Muscle of arm (tissue), 12 donors: ENCODE data around the gene PATJ. TPM values are rescaled to one million over a fixed set of nuclear protein-coding genes. Genes with fewer than 3 reads are reported as not detected.
A peak's percentile ranks its signal among the peaks of the same experiment; 100 is the strongest.
"Not testable (repeated sequence)": the region's sequence is repeated elsewhere in the genome, so short reads cannot be mapped to it uniquely, and the experiment has no call there.

Source experiments
- DNase-seq: peaks from one replicate; pipeline ENCODE4 v3.0.0-alpha.2; 2013
- polyA plus RNA-seq, 12 donors: library from polyadenylated mRNA; unstranded; fragments of 120-200 nt; gene quantifications; one replicate each; pipeline ENCODE4 v1.2.1, GENCODE V29; 2013; ENCODE audit not compliant: insufficient read length in 12 of 12

The PATJ gene
- polyA plus RNA-seq, 12 donors = 2.3 to 17.1 (median 4.1) TPM; not detected in 1

DNA sequence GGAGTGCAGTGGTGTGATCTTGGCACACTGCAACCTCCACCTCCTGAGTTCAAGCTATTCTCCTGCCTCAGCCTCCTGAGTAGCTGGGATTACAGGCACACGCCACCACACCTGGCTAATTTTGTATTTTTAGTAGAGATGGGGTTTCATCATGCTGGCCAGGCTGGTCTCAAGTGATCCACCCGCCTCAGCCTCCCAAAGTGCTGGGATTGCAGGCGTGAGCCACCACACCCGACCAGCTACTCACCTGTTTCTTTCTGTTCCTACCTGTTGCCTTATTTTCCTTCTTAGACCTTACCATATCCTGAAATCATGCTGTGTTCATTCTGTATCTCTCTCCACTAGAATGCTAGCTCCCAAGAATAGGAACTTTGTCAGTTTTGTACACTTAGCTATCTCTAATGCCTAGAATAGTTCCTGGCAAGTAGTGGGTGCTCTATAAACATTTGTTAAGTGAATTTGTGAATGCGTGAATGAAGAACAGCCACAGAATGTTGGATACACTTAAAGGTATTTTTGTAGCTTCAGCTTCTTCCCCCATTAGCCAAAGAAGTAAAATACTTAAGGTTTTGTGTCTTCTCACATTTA lies 137.7 kb downstream of the PATJ start:
- not testable (repeated sequence) for DNase-seq

DNA sequence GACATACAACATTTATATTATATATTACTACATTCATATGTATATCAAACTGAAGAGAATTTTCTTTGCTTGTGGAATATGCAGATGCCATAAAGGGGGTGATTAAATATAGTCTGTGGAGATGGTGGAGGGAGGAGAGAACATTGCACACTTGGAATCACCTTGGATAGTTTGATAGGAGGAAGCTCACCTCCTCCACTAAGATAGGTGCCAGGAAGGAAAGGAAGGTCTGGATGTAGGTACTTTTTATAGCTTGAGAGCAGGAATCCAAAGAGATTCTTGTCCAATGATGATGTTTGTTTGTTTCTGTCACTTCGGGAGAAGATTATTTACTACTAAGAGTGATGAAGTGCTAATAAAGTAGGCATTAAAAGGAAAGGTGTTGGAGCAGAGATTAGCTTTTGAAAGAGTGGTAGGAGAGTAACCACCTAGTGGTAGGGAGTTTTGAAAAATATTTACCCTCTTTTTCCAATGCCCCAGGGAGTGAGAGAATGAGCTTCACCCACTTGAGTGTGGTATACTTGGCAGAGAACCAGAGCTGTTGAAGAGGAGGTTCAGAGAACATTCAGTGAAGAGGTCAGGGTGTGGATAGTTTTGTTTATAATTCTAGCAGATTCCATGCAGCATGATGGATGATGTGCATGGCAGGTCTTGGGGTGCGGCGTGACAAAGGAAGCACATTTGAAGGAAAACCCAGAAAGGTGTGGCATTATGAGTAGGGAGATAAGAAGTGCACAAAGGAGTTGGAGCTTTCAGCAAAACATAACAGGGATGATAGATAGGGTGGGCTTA lies 145.0 kb downstream of the PATJ start:
- DNase-seq = no peak

DNA sequence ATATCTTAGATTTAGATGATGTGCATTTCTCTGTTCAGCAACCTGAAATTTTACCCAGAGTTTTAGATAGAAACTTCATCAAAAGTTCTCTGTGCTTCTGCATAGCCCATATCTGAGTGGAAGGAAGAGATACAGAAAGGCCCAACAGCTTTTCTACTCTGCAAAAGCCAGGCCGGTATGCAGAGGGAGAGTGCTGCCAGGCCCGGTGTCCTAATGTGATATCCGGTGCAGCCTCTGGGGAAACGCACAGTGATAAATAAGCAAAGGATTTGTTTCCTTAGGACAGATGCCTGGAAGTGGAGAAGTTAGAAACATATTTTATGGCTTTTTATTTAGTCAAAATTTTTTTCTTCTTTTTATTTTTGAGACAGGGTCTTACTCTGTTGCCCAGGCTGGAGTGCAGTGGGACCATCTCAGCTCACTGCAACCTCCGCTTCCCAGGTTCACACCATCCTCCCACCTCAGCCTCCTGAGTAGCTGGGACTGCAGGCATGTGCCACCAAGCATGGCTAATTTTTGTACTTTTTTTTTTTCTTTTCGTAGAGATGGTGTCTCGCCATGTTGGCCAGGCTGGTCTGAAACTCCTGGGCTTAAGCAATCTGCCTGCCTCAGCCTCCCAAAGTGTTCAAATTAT lies 145.8 kb downstream of the PATJ start:
- DNase-seq = no peak

DNA sequence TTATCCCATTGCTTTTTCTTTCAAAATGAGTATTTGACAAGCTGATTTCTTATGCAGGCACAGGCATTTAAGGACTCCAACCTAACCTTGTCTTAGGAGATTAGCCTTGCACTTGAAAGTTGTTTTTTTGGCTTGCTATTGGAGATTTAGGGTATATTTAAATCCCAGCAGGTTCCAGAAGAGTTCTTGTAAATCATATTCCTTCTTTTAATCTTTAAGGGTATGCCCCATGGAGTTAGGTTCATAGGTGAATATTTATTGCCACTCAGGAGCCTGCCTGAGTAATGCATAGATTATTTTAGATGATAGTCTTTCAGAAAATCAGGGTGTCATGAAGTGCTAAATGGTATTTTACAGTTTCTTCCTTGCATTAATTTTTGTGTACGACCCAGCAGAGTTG lies 146.5 kb downstream of the PATJ start:
- DNase-seq = no peak

DNA sequence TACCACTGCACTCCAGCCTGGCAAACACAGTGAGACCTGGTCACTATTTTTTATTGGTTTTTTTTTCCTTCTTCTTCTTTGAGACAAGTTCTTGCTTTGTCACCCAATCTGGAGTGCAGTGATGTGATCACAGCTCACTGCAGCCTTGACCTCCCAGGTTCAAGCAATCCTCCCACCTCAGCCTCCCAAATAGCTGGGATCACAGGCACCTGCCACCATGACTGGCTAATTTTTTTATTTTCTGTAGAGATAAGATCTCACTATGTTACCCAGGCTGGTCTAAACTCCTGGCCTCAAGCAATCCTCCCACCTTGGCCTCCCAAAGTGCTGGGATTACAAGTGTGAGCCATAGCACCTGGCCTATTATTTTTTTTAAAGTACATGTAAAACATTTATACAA lies 148.2 kb downstream of the PATJ start:
- not testable (repeated sequence) for DNase-seq

DNA sequence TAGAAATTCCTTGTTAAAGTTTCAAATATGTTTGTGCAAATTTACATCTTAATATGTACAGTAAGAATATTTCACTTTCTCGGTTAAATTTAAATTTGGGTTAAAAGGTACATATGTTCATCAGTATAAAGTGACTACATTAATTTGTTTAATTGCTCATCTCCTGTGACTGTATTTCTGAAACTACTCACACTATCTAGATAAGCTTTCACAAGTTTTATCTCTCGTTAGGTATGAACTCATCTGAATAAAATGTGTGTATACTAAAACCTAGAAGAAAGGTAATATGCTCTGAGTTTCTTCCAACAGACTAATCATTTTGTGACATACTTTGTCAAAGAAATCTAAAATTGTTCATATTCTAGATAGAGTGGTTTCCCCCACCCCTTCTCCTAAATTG lies 150.7 kb downstream of the PATJ start:
- DNase-seq = no peak

DNA sequence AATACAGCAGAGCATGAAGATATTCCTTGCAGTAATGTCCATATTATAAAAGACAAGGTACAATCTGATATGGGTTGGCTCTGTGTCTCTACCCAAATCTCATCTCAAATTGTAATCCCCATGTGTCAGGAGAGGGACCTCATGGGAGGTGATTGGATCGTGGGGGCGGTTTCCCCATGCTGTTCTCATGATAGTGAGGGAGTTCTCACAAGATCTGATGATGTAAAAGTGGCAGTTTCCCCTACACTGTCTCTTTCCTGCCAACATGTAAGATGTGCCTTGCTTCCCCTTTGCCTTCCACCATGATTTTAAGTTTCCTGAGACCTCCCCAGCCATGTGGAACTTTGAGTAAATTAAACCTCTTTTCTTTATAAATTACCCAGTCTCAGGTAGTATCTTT lies 152.0 kb downstream of the PATJ start:
- not testable (repeated sequence) for DNase-seq

DNA sequence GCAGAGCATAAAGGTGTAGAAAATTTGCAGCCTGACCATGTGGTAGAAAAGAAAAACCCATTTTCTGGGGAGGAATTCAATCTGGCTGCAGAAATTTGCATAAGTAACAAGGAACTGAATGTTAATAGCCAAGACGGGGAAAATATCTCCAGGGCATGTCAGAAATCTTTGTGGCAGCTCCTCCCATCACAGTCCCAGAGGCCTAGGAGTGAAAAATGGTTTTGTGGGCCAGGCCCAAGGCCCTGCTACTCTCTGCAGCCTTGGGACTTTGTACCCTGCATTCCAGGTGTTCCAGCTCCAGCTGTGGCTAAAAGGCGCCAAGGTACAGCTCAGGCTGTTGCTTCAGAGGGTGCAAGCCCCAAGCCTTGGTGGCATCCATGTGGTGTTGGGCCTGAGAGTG lies 152.9 kb downstream of the PATJ start:
- no peak for DNase-seq

DNA sequence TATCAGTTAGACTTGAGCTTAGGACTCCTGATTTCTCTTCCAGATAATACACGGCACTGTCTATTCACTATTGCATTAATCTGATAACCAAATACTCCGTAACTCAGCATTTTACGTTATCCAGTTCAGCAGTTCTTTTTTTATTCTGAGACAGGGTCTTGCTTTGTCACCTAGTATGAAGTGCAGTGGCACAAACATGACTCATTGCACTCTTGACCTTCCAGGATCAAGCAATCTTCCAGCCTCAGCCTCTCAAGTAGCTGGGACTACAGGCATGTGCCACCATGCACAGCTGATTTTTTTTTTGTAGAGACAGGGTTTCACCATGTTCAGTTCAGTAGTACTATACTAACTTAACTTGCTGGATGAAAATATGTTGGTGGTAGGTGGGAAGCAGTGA lies 156.4 kb downstream of the PATJ start:
- no peak for DNase-seq

DNA sequence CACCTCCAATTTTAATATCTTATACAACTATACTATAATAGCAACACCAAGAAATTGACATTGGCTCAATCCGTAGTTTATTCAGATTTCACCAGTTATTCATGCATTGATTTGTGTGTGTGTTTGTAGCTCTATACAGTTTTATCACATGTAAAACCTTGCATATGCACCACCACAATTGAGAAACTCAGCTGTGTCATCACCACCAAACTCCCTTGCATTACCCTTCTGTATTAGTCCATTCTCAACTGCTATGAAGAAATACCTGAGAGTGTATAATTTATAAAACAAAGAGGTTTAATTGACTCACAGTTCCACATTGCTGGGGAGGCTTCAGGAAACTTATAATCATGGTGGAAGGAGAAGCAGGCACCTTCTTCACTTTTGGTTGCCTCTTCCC lies 162.1 kb downstream of the PATJ start:
- no peak for DNase-seq

DNA sequence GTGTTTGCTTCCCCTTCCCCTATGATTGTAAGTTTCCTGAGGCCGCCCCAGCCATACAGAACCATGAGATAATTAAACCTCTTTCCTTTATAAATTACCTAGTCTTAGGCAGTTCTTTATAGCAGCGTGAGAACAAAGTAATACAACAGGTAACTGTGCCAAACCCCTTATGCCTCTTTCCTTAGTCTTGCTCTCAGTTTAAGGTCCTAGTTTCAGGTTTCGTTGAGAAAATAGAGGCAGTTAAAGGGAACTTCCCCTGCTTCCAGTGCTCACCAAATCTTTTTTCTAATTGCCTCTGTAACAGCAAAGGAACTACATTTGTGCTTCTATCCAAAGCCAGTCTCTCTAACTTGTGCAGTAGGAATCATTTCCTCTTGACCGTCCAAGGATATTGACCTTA lies 164.8 kb downstream of the PATJ start:
- no peak for DNase-seq

DNA sequence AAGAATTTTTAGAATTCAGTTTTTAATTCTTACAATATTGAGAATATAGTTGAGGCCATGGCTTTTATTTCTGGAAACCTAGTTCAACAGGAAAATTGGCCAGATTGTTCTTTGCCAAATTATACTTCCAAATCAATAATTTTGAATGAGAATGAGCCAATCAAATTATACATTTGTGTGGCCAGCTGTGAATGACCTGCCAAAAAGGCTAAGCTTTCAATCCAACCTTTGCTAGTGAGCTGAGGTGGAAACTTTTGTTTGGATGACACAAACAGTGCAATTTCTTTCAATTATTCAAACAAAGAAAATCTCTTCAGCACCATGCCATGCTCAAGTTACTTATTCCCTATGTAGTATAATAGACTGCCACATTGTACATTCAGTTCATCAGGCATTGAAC lies 167.8 kb downstream of the PATJ start:
- peak; percentile 3 for DNase-seq

DNA sequence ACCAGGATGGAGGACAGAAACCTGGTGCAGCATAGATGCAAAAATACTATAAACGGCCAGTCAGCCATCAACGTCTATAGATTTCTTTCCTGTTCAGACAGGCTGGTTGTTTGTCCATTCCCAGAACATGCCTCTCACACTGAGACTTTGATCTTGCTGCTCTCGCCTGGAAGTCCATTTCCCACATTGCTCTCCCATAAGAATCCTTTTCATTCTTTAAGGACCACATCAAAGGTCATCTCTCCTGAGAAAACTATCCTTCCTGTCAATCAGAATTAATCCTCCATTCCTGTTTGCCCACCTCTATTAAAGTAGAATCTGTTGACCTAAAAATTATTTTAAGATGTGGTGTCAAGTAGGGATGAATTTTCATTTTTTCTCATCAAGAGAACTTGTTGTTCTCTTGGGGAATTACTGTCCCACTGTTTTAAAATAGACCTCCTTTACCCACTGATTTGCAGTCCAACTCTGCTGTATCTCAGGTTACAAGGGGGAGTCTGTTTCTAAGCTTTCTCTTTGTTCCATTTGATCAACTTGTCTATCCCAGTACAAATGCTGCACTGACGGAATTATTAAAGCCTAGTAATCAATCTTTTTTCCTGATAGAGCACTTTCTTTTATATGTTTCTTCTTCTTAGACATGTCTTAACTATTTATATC lies 172.7 kb downstream of the PATJ start:
- no peak for DNase-seq

DNA sequence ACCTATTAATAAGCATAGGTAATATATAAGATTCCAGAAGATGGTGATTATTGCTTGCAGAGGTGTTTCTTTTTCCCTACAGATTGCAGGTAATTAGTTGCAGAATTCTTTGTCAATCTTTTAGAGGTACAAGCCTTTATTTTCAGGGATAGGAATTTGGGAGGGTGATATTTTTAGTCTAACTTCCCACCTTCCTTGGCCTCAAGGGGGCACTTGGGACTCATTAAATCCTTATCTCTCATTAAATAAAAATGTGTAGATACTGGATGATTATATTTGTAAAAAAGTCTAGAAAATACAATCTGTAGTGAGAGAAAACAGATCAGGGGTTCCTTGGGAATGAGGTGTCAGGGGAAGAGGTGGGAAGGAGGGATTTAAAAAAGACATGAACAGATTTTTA lies 179.2 kb downstream of the PATJ start:
- no peak for DNase-seq

DNA sequence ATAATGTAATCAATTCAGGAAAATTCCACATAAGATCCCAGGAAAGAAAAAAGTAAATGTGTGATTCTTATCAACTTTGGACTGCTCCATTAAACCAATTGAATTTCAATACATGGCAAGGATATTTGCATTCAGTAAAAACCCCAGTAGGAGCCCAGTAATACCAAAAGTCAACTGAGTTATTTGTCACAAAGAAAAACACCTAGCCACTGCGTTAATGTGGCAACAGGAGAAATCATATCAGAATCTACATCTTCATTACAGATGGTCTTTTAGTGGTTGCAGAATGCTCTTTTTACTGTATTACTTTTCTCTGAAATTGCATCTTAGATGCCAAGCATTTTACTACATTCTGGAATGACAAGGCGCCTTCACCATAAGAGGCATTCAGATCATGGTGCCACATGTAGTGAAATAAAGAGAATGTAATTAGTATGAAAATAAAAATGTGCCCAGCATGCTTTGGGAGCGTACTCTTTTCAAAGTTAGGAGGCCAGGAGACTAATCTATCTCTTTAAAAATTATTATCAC lies 180.7 kb downstream of the PATJ start:
- DNase-seq = no peak

DNA sequence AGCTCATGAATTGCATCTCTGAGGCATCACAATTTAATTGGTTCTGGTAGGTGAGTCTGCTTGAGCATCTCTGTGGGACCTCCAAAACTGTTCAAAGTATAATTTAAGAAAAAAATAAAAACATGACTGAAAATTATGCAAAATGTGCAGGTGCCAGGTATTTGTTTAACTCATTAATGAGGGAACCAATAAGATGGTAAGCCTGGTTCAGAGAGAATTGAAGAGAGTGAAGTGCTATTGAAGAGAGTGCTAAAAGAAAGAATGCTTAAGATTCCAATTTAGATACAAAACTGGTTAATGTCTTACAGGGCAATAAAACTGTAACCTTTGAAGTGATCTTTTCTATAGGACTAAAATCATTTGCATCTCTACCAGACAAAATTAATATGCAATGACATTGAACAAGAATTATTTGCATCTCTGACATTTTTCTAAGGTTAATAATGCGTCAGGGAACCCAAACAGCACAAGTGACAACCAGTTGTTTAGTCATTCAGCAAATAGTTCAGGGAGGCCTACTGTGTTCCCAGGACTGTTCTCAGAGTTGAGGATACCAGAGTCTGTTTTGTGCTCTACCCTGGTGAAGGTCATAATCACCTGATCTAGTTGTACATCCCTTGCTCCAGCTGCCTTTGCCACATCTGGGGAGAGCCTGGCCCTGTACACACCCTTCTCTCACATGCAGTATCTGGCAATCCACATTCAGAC lies 183.5 kb downstream of the PATJ start:
- DNase-seq = no peak

DNA sequence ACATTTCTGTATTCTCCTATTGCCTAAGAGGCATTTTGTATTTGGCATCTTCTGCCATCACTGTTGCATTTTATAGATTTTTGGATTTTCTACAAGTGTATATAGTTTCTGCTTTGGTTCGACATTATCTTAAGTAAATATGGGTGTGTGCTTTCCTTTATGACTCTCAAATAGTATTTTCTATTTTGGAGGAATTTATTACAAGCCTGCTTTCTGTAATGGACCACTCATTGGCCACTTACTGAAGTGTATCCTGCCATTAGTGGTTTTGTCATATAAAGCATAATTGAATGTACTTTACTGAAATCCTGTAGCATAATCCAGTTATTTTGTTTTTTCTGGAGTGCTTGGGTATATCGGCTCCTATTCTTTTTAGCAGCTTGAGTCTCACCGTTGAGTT lies 184.3 kb downstream of the PATJ start:
- DNase-seq = no peak

DNA sequence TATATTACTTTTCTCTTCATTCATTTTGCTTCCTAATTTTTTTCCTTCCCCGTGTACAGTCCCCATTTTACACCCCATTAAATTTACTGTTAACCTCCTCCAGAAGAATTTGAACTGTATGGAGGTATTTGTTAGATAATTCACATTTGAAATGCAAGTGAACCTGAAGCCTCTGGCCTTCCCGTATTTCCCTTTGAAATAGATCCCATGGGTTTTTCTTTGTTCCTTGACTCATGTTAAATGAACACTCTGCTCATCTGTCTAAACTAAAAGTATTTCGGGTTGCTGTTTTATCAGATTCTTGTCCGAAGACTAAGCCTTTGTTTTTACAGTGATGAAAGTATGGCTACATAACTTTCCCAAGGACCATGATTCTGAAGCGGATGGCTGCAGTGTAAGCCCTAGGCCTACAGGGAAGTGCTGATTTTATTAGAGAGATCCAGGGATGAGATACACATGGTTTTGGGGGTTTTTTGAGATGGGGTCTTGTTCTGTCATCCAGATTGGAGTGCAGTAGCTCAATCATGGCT lies 187.9 kb downstream of the PATJ start:
- DNase-seq = no peak

DNA sequence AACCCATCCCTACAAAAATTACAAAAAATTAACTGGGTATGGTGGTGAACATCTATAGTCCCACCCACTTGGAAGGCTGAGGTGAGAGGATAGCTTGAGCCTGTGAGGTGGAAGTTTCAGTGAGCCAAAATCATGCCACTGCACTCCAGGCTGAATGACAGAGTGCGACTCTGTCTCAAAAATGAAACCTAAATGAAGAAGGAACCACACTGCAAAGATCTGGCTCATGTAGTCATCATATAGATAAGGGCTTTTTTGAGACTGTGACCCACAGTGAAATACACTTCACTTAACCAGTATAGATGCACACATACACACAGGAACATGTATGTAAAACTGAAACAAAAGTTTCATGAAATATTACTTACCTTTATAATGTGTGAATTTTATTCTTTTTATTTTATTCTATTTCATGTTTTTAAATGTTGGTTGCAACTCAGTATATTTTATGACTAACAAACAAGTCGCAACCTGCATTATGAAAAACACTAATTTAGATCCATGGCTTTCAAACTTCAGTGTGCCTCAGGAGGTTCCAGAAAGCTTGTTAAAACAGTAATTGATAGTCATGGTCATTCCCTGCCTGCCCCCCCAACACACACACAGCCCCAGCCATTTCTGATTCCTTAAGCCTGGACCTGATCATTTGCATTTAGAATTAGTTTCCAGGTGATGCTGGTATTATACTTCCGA lies 189.5 kb downstream of the PATJ start:
- DNase-seq = no peak

DNA sequence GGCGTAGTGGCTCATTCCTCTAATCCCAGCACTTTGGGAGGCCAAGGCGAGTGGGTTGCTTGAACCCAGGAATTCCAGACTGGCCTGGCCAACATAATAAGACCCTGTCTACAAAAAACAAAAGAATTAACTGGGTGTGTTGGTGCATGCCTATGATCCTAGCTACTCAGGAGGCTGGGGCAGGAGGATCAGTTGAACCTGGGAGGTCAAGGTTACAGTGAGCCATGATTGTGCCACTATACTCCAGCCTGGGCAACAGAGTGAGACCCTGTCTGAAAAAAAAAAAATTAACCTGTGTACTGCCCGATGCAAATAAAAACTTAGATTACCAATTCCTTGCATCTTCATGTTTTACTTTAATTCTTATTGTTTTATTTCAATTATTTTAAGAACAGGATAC lies 193.2 kb downstream of the PATJ start:
- DNase-seq = no peak

DNA sequence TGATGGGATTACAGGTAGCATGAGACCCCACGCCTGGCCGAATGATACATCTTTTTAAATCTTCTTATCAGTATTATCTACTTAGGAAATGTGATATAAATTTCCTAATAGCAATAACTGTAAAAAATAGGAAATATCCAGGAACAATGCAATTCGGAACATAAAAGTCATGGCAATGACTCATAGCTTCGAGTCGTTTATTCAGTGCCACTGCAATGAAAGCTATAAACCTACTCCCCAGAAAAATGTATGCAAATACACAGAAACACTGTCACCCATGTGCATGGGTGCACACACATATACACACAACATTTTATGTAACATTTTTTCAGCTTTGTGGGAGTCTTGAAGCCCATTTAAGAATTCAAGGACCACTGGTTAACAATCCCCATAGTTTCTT lies 194.6 kb downstream of the PATJ start:
- no peak for DNase-seq
